ENCODE results near the gene SNAI3. TPM values are rescaled to one million over a fixed set of nuclear protein-coding genes. Genes with fewer than 3 reads are reported as not detected.

The SNAI3 gene
- total RNA-seq, 2 donors from 2014 or later: 0.25 to 0.40 TPM

- peaks cover 4% of the 10 kb centered on the region for H3K4me1 ChIP-seq
- no peaks in the 10 kb centered on the region for H3K27me3 ChIP-seq
- no peak overlapping the region for H3K9ac ChIP-seq (ENCODE audit: low read depth in 2 of 2, low read length in 2 of 2)
- no peak for DNase-seq
- no peak overlapping the region for H3K4me3 ChIP-seq
- H3K27ac ChIP-seq: no peak overlapping the region
- intact Hi-C loops (cut with DNase I): no loop called here
- no peak for TF ChIP-seq CTCF (IDR thresholded peaks at IDR 0.05)
- no peaks in the 10 kb centered on the region for H3K9me3 ChIP-seq
- no peaks in the 10 kb centered on the region for H3K36me3 ChIP-seq
Observed at GRCh38 chr16:88694221-88695087, 8.1 kb upstream of the SNAI3 start.

GRCh38 chr16:88693420-88694177 is 7.3 kb upstream of the SNAI3 start:
- no peak for TF ChIP-seq CTCF (IDR thresholded peaks at IDR 0.05)
- DNase-seq: no peak

DNA sequence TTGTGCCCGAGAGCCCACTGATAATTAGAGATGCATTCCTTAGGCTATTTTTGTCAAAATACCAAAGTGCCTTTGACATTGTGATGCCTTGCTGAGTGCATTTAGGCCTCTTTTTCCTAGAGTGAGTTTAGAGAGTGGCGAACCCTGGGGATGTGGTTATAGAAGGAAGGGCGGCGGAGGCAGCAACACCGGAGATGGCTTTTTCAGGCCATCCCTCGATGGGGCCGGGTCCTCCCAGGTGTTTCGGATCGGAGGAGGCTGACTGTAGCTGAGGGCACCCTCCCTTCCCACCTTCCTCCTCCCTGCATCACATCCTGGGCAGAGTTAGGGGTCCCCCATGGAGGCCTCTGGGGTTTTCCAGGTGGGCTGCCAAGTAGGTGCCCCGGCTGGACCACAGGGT is 6.6 kb upstream of the SNAI3 start:
- H3K4me3 ChIP-seq: no peak overlapping the region
- peaks cover 5% of the 10 kb centered on the region for H3K4me1 ChIP-seq
- H3K27me3 ChIP-seq: no peaks in the 10 kb centered on the region
- H3K9ac ChIP-seq (ENCODE audit: low read depth in 2 of 2, low read length in 2 of 2): peak overlapping the region in 1 of 2 donors; percentile 24
- no peak overlapping the region for H3K27ac ChIP-seq
- no peak for DNase-seq
- TF ChIP-seq CTCF (IDR thresholded peaks at IDR 0.05): no peak
- intact Hi-C loops (cut with DNase I): no loop called here
- no peaks in the 10 kb centered on the region for H3K36me3 ChIP-seq
- H3K9me3 ChIP-seq: no peaks in the 10 kb centered on the region

More at GRCh38 chr16:88693420-88694177, 7.3 kb upstream of the SNAI3 start:
- H3K27me3 ChIP-seq: no peaks in the 10 kb centered on the region
- H3K36me3 ChIP-seq: no peaks in the 10 kb centered on the region
- H3K9me3 ChIP-seq: no peaks in the 10 kb centered on the region
- H3K9ac ChIP-seq (ENCODE audit: low read depth in 2 of 2, low read length in 2 of 2): no peak overlapping the region
- H3K4me3 ChIP-seq: no peak overlapping the region
- H3K27ac ChIP-seq: no peak overlapping the region
- intact Hi-C loops (cut with DNase I): no loop called here
- peaks cover 4% of the 10 kb centered on the region for H3K4me1 ChIP-seq

DNA sequence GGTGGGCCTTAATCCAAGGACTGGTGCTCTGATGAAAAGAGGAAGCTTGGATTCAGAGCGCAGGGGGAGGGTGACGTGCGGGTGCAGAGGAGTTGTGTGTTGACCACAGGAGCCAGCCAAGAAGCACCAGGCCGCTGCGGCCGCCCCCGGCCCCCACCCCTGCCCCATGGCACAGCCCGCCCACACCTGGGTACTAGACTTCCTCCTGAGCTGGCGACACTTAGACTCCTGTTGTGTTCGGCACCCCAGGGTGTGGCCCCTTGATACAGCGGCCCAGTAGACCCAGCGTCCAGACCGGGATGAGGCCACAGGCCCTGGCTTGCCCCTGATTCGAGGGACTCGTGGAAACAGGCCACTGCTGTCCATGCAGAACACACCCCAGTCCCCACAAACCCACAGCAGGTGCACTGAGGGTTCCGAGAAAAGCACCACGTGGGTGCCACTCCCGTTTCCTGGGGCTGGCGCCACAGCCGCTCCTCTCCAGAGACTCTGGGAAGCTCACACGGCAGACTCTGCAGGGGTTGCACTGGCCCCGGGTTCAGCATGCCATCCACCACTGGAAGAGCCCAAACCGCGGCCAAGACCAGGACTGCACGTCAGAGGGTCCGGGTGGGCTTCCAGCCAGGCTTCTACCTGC is 5.7 kb upstream of the SNAI3 start:
- Histone ChIP-seq H3K27me3 (no peaks in the 10 kb centered on the region), H3K4me3 (no peak overlapping the region), H3K9ac (ENCODE audit: low read depth in 2 of 2, low read length in 2 of 2) (no peak overlapping the region), H3K4me1 (peaks cover 8% of the 10 kb centered on the region), H3K36me3 (no peaks in the 10 kb centered on the region), H3K9me3 (no peaks in the 10 kb centered on the region), H3K27ac (no peak overlapping the region)
- intact Hi-C loops (cut with DNase I): no loop called here
- no peak for DNase-seq
- TF ChIP-seq CTCF (IDR thresholded peaks at IDR 0.05): no peak

DNA sequence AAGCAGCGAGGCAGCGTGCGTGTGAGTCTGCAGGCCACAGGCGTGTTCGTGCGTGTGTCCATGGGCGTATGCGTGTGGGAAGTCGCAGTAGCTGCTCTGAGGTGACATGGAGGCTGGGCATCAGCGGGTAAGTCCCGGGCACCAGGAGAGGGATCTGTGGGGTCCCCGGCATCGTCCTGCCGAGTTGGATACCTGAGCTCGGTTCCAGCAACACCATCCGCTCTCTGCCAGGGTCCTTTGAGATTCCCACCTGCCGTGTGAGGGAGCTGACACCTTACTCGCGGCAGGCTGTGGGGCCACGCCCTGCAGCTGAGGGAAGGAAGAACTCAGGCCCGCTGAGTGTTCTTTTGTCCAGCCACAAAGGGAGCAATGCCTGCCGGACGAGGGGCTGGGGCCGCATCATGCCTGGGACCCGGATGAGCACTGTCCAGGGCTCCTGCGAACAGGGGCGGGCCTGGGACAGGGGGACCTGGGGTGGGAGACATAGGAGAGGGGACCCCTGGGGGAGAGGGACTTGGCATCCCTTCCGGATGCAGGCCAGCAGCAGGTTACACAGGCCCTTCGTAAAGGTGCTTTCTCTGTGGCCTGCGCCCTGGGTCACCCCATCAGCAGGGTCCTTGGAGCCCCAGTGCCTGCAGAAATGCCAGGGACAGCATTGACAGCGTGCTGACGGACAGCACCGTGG is 5.0 kb upstream of the SNAI3 start:
- Histone ChIP-seq H3K4me3 (no peak overlapping the region), H3K4me1 (peaks cover 14% of the 10 kb centered on the region), H3K27me3 (no peaks in the 10 kb centered on the region), H3K27ac (no peak overlapping the region), H3K36me3 (no peaks in the 10 kb centered on the region), H3K9ac (ENCODE audit: low read depth in 2 of 2, low read length in 2 of 2) (no peak overlapping the region), H3K9me3 (no peaks in the 10 kb centered on the region)
- no peak for TF ChIP-seq CTCF (IDR thresholded peaks at IDR 0.05)
- no peak for DNase-seq
- intact Hi-C loops (cut with DNase I): no loop called here

All from colonic mucosa (tissue), 4 donors.